Activated gamma-delta T cell (primary cell): ENCODE measurements around the gene SUGCT.

Experiments used
- DNase-seq: peaks from one replicate; lab custom pipeline; 2025; lab: John Stamatoyannopoulos, UW

The SUGCT gene

DNA sequence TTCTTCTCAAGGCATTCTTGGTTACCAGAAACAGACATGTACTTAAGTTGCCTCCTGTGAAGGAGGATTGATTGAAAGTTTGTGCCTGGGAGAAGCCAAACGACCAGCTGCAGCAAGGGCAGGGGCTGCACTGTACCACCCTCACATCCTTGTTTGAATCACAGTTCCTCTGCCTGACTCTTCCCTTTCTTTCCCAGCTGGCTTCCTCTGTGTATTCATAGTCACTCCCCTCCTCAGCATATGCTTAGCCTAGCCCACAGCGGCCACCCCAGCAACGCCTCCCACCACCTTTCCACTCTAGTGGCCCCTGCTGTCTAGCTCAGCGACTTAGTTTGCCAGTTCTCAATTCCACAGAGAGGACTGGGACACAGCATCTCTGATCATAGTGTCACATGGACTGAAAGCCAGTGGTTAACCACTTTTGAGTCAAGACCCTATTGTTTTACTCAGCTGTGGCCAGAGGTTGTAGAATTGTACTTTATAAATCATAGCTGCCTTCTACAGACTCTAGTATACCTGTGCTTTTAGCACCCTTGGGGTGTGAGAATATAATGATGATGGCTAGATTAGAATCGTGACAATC, 643.0 kb downstream of the SUGCT start:
- no peak for DNase-seq

DNA sequence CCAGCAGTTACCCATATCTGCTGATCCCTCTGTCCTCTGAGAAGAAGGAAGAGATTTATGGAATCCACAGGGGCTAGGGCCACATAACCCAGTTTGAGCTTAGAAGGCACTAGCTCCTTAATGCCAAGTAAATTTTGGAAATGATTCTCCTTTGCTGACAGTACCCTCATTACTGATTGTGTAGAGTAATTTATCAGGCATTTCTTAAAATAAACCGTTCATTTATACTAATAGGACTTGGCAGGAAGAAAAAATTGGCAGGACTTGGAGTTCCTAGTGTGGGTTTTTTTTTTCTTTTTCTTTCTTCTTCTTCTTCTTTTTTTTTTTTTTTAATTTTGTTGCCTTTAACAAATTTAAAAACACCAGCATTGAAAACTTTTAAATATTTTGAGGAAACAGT, 645.7 kb downstream of the SUGCT start:
- DNase-seq: no peak

DNA sequence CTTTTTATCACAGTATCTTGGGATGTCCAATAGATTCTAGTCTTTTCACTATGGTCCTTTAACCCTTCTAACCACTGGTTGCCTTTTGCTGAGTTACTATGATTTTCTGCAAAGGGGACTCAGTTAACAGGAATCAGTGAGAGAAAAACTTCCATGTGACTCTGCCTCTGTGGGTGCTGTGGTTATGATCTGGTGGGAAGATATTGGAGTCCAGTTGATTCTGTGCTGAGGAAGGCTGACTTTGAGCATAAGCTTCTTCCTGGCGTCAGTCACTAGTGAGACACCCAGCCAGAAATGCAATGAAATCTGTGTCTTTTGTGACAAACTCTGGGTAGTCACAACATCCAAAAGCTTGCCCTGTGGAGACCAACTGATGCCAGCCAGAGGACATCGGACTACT, 648.0 kb downstream of the SUGCT start:
- no peak for DNase-seq

DNA sequence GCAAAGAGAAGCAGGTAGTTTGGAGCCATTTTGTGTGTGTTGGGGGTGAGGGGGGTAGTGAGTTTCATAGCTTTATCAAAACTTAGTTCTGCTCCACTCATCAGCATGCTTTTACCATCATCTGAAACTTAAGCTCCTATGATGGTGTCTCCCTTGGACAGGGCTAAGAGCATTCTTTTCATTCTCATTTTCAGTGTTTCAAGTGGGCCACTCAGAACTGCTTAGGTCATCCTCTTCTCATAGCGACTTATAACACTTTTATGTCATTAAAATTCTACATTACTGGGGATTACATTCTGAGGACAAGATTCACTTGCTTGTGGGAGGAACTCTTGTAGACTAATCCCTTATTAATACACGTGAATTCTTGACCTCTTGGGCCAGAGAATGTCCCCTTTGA, 649.4 kb downstream of the SUGCT start:
- DNase-seq: no peak

DNA sequence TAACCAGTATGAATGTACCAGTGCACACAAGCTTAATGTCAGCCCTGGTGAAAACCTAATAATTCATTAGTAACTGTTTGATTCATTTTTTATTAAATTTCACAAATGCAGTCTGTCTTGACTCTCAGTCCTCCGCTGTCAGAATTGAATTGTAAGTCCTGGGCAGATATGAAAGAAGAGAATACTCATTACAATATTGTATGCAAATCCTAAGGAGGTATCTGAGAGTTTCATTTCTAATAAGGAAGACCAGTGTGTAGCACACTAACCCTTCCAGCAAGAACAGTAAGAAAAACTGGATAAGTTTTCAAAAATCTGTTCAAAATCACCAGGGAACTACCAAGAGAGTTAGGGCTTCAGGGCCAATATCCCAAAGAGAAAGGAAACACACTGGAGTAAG, 652.1 kb downstream of the SUGCT start:
- DNase-seq: no peak

DNA sequence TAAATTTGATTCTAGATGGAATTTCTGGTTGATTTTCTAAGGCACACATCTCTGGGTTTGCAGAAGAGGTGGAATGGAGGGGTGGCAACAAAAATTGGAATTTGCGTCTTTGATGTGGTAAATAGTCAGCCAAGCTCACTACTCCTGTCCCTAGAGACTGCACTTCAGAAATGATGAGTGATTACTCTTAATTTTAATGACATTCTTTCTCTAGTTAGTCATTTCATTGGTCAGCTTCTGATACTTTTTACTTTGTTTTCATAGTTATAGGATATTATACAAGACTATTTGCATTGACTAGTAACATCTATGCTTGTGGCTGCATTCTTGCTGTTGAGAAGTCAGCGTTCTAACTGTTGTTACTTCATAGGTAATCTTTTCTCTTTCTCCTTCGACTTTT, 658.3 kb downstream of the SUGCT start:
- DNase-seq: no peak

DNA sequence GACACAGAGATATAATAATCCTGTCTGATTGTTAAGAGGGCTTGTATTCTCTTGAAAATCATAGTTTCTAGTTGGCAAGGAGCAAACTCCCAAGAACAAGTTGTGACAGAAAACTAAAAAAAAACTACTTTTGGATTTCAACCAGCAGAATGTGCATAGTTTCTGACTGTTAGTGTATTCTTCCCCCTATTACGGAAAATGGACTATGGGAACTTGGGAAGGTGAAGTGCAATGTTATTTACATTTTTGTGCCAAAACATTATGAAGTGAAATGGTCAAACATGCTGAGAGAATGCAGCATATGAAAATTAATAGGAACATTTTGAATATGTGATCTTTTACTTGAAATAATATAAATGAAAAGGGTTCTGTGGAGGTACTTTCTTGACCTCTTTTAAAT, 660.8 kb downstream of the SUGCT start:
- DNase-seq: no peak

DNA sequence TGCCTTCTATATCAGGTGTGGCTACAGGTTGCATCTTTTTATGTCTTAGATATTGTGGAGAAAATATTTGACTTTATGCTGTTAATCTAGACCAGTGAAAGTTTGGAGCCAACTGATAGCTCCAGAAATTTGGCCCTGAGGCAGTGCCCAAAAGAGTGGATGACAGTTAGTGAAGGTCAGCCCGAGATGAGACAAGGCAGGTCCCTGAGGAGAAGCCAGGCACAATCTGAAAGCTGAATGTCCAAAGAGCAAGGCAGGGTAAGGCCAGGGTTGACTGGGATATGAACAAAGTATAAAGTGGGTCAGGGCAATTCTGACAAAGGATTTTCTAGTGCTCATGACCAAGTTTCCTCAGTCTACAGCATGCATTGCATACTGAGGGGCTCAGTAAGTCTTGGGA, 661.9 kb downstream of the SUGCT start:
- no peak for DNase-seq

DNA sequence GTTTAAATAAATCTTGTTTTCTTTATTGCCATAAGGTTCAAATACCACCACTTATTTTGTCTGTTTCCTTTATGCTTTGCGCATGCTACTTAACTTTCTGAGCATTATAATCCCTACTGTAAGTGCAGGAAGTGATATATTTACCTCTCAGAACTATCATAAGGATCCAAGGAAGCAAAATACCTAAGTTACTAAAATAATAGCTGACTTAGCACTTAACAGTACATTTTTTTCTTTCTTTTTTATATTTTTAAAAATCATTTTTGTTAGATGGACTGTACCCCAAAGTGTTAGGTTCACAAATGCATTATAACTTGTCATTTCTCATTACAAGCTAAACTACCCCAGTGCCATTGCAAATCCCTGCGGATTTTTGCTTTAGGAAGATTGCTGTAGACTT, 663.8 kb downstream of the SUGCT start:
- no peak for DNase-seq

DNA sequence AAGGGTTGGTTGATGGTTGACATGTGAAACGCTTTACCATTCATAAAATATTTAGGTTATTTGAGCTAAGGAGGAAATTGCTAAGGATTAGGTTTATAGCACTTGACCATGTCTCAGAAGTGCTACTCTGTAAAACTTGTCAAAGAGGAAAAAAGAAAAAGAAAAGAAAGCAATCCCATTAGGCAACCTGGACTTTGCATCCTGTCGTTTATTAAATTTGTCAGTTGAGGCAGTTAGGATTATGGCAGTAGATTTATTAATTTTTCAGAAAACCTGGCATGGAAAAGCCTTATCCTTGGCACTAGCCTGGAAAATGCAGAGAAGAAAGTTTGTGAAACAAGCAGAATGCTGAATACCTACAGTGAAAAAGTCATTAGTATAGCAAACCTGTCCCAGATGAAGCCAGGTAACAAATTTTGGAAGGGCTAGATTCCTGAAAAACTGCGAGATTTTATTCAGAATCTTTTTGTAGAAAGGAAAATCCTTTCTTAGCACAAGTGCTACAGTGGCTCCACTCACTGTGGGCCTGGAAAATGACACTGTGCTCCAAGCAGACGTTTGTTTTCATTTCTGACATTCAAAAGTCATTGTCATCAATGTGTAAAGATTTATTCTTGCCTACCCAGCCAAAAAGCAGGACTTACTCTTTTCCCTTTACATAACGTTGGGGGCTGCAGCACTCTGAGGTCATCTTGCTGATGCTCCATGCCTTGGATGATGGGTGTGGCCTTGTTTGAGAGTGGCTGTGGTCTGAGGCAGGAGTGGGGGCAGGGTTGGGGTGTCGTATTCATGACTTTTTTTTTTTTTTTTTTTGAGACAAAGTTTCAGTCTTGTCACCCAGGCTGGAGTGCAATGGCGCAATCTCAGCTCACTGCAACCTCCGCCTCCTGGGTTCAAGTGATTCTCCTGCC, 664.9 kb downstream of the SUGCT start:
- DNase-seq: no peak

DNA sequence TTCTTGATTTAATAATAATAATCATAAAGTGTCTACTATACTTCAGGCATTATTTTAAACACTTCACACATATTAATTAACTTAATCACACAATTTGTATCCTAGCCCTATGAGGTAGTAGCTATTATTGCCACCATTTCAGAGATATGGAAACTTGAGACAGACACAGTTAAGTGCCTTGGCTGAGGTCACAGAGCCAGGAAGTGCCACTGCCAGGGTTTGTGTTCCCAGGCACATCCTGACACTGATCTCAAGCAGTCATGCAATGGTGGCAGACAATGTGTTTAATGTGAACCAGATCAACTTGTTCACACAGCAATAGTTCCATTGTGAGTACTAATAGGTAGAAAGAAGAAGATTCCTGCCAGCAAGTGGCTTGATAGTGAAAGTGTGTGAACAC, 666.0 kb downstream of the SUGCT start:
- DNase-seq: no peak

DNA sequence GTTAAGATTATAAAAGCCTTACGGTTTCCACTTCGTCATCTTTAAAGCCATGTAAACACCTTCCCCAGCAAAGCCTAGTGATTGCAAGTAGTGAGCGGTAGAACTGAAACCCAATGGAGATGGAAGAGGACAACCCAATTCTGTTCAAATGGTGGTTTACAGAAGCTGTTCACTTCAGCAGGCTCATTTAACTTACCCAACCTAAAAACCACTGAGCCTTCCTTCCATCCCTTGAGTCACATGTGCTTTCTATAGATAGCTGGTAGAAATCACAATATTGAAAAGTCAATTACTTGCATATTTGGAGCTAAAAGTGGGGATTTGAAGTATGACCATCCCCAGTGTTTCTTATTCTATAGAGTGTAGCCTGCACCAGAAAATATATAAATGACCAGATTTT, 667.7 kb downstream of the SUGCT start:
- no peak for DNase-seq

DNA sequence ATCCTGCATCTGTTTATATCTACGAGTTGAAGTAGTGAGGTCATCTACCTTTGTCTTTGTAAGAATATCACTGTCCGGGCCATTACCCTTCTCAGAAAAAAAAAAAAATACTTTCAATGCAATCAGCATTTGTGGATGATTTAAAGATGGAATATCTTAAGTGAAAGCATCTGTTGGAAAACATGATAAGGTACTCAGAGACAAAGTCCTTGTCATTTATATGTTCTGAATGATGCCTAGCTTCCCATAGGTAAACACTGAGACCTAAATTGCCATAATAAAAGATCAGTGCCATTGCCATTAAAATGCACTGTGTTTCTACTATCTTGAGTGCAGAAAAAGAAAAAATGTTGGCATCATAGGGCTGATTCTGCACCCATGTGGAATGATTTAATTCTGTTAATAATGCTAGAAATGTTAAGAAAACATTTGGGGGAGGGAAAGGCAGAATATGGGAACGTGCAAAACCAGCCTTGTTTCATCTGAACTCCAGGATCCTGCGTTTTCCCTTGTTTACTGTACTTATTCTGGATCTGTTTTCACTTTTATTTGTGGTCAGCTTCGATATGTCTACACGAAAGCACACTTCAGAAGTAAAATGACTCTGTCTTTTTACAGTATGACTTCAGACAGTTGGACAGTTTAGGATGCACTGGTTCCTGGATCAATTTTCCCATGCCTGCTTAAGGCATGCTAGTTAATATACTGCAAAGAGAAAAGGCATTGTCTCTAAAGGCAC, 669.8 kb downstream of the SUGCT start:
- DNase-seq: no peak

DNA sequence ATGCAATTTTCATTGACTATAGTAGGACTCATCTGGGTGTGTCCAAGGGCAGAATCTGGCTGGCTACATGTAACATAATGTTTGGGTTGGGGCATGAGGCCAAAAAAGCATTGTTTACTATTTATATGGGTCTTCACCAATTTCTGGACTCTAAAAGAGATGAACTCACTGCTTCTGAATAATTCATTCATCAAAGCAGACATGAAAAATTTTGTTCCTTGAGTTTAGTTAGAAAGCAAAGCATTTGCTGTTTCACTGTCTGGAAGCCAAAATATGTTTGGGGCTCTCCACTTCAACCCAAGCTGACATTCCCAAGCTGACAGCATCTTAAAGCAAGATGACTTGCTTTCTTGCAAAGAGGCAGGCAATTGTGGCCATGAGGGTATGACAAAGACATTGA, 670.6 kb downstream of the SUGCT start:
- DNase-seq: no peak

DNA sequence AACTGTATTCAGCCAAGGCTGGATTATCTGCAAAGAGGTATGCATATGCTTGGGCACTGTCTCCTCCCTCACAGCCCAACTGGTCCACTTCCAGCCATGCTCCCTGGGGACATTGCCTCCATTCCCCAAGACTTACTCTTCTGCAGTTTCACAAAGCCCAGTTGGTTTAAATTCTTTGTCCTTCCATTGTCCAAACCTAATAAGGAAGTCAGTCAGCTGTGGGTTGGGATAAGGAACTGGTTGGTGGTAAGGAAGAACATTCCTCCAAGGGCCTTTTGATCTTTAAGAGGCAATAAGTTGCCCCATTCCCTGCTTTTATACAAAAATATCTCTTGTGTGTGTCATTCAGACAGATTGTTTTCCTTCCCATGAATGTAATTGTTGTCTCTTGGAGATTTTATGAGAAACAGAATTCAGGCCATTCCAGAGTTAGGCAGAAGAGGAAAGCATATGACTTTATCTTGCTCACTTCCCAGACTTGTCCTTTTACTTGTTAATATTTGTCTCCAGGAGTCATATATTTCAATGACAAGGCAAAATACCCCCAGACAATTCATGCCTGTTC, 673.7 kb downstream of the SUGCT start:
- no peak for DNase-seq

DNA sequence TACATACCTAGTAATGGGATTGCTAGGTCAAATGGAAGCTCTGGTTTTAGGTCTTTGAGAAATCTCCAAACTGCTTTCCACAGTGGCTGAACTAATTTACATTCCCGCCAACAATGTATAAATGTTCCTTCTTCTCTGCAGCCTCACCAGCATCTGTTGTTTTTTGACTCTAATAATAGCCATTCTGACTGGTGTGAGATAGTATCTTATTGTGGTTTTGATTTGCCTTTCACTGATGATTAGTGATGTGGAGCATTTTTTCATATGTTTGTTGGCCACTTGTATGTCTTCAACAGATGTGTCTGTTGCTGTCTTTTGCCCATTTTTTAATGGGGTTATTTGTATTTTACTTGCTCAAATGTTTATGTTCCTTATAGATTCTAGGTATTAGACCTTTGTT, 675.5 kb downstream of the SUGCT start:
- DNase-seq: no peak

DNA sequence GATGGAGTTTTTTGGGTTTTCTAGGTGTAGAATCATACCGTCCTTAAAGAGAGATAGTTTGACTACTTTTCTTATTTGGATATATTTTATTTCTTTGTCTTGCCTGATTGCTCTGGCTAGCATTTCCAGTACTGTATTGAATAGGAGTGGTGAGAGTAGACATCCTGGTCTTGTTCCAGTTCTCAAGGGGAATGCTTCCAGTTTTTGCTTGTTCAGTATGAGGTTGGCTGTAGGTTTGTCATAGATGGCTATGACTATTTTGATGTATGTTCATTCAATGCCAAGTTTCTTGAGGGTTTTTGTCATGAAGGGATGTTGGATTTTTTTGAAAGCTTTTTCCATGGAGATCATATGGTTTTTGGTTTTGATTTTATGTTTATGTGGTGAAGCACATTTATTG, 676.9 kb downstream of the SUGCT start:
- no peak for DNase-seq

DNA sequence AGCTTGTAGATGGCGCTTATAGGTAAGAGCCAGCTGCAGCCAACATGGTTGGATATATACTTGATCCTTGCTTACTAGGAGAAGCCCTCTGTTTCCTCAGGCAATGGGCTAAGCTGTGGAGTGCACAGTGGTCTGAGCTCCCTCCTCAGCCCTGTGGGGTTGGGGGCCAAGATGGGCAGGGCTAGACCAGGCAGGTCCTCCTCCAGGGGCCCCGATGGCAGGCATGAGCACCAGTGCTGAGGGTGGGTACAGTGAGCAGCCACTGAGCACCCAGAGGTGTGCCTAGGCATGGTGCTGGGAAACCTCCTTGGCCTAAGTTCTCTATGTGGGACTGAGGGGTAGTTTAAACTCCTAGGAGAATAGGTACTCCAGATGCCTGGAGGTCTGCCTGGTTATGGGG, 680.2 kb downstream of the SUGCT start:
- no peak for DNase-seq

DNA sequence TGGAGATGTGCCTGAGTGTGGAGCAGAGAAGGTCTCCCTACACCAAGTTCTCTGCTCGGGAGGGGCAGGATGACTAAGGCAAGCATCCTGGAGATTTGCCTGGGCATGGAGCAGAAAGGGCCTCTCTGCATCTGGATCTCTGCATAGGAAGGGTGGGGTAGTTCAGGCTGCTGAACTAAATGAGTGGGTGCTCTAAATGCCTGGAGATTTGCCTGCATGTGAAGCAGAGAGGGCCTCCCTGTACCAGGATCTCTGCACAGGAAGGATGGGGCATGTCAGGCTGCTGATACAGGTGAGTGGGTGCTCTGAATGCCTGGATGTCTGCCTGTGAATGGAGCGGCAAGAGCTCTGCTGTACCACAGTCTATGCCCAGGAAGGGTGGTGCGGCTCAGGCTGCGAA, 680.7 kb downstream of the SUGCT start:
- no peak for DNase-seq

DNA sequence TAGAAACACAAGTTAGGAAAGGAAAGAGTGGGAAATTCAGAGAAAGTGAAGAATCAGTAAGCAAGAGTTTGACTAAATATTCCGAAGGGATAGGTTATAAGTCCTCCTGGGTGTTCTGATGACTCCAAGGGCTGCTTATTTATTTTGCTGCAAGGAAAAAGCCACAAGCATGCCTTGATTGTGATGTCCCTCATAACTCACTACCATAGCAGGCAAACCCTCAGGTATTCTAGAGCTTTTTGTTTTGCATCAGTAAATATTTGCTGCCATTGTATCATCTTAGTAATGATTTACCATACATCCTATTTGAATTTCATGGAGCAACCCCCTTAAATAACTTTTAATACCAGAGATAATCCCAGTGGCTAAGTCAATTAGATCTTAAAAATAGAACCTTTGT, 688.1 kb downstream of the SUGCT start:
- no peak for DNase-seq

DNA sequence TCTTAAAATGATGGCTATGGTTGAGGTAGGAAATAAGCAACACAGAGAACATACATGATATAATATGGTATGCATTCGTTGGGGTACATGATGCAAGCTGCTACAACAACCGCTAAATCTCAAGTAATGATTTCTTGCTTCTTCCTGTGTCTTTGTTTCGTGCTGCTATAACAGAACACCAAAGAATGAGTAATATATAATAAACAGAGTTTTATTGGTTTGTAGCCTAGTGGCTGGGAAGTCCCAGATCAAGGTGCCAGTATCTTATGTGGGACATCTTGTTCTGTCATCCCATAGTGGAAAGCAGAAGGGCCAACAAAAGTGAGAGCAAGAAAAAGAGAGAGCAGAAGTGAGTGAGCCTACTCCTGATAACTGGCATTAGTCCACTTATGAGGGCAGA, 689.7 kb downstream of the SUGCT start:
- DNase-seq: no peak

DNA sequence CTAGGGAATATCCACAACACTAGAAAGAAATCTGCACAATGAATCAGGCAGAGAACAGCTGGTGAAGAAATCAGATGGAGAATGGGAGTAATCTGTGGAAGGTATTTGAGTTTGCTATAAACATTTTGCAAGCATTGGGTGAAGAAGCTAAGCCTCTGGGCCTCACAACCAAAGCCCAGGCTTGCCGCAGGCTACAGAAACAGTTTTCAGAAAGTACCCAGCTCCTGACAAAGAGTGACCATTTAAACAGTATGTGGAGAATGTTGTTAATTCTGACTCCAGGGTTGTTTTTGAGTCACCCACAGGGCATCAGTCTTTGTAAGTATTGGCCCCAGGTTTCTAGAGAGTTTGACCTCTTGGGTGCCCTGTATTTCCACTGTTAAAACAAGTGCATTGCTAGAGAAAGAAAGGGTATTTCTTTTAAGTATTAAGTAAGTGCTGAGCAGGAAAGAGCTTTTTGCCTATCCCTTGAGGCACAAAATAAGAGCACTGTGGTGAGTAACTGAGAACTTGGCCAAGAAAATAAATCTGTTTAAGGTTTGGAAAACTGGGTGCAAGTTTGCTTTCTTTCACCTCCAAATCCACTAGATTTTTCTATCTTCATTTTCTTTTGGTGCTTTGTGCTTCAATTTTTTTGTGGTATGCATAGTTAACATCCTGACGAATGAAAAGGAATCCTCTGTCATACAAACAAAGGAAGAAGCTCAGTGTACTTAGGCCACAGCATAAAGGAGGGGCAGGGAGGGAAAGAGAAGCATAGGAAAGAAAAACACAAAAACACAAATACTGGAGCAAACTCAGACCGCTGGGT, 691.8 kb downstream of the SUGCT start:
- DNase-seq: no peak
